Osteocyte (in vitro differentiated cells): Measurements from ENCODE around the gene NAT9. TPM values are rescaled to one million over a fixed set of nuclear protein-coding genes. Genes with fewer than 3 reads are reported as not detected.

Source experiments
- DNase-seq: peaks from one replicate; pipeline ENCODE4 v3.0.0; 2021; ENCODE audit warnings: mixed read lengths; ENCODE audit not compliant: unreplicated experiment; ENCODE audit errors: extremely low spot score
- H3K27ac Mint-ChIP-seq: one replicate; pipeline ENCODE4 v1.8.0; 2021; ENCODE audit warnings: mild to moderate bottlenecking, mixed read lengths; ENCODE audit not compliant: unreplicated experiment
- H3K27me3 Mint-ChIP-seq: one replicate; pipeline ENCODE4 v1.8.0; 2021; ENCODE audit warnings: mixed read lengths; ENCODE audit not compliant: unreplicated experiment
- H3K36me3 Mint-ChIP-seq: one replicate; pipeline ENCODE4 v1.8.0; 2021; ENCODE audit warnings: mixed read lengths; ENCODE audit not compliant: unreplicated experiment
- H3K4me1 Mint-ChIP-seq: one replicate; pipeline ENCODE4 v1.8.0; 2021; ENCODE audit warnings: mixed read lengths; ENCODE audit not compliant: unreplicated experiment
- H3K4me3 Mint-ChIP-seq: one replicate; pipeline ENCODE4 v1.8.0; 2021; ENCODE audit warnings: mild to moderate bottlenecking, moderate library complexity, mixed read lengths; ENCODE audit not compliant: unreplicated experiment
- H3K9me3 Mint-ChIP-seq: one replicate; pipeline ENCODE4 v1.8.0; 2021; ENCODE audit warnings: mixed read lengths; ENCODE audit not compliant: unreplicated experiment
- CTCF ChIP-seq: fragments of 200-600 bp; sonication (generic); IDR thresholded peaks from 2 replicates; pipeline ENCODE4 v1.5.0; 2021; ENCODE audit warnings: antibody characterized with exemption, mild to moderate bottlenecking, moderate library complexity
- total RNA-seq: library from RNA; stranded (reverse); gene quantifications from 2 replicates; pipeline ENCODE4 v1.2.1, GENCODE V29; 2021

The NAT9 gene
- total RNA-seq, 1 donor from 2014 or later, result 52.5 TPM

GRCh38 chr17:74805591-74805991 is 29.4 kb upstream of the NAT9 start:
- Mint-ChIP-seq H3K27ac (no peak overlapping the region), H3K4me3 (no peak overlapping the region)
- TF ChIP-seq CTCF, result no peak

GRCh38 chr17:74804683-74805082 is 28.5 kb upstream of the NAT9 start:
- H3K27ac Mint-ChIP-seq, result no peak overlapping the region
- no peaks in the 10 kb centered on the region for H3K9me3 Mint-ChIP-seq
- H3K4me1 Mint-ChIP-seq, result peaks cover 9% of the 10 kb centered on the region
- no peak for DNase-seq
- no peak for TF ChIP-seq CTCF
- no peak overlapping the region for H3K4me3 Mint-ChIP-seq
- no peaks in the 10 kb centered on the region for H3K27me3 Mint-ChIP-seq
- H3K36me3 Mint-ChIP-seq, result peaks cover 21% of the 10 kb centered on the region

More at GRCh38 chr17:74805591-74805991, 29.4 kb upstream of the NAT9 start:
- Mint-ChIP-seq H3K36me3 (peaks cover 18% of the 10 kb centered on the region), H3K27me3 (no peaks in the 10 kb centered on the region), H3K4me1 (peaks cover 4% of the 10 kb centered on the region), H3K9me3 (no peaks in the 10 kb centered on the region)
- no peak for DNase-seq

GRCh38 chr17:74803971-74804370 is 27.8 kb upstream of the NAT9 start:
- Mint-ChIP-seq H3K36me3 (peaks cover 23% of the 10 kb centered on the region), H3K9me3 (no peaks in the 10 kb centered on the region), H3K27ac (no peak overlapping the region), H3K27me3 (no peaks in the 10 kb centered on the region), H3K4me1 (peaks cover 12% of the 10 kb centered on the region), H3K4me3 (no peak overlapping the region)
- no peak for TF ChIP-seq CTCF
- DNase-seq, result no peak

GRCh38 chr17:74803388-74803930 is 27.3 kb upstream of the NAT9 start:
- H3K9me3 Mint-ChIP-seq, result no peaks in the 10 kb centered on the region
- DNase-seq, result no peak
- H3K27ac Mint-ChIP-seq, result no peak overlapping the region
- H3K27me3 Mint-ChIP-seq, result no peaks in the 10 kb centered on the region
- H3K4me1 Mint-ChIP-seq, result peaks cover 17% of the 10 kb centered on the region
- no peak overlapping the region for H3K4me3 Mint-ChIP-seq
- no peak for TF ChIP-seq CTCF
- H3K36me3 Mint-ChIP-seq, result peaks cover 23% of the 10 kb centered on the region

GRCh38 chr17:74801896-74802295 is 25.8 kb upstream of the NAT9 start:
- Mint-ChIP-seq H3K4me1 (peaks cover 28% of the 10 kb centered on the region), H3K36me3 (peaks cover 23% of the 10 kb centered on the region), H3K27me3 (no peaks in the 10 kb centered on the region), H3K9me3 (no peaks in the 10 kb centered on the region), H3K27ac (no peak overlapping the region), H3K4me3 (no peak overlapping the region)
- no peak for TF ChIP-seq CTCF
- no peak for DNase-seq
